ENCODE measurements around the gene FLNB.

Gene FLNB

GRCh38 chr3:58178528-58179234 lies 170.5 kb downstream of the FLNB start:
- no peak for TF ChIP-seq CTCF (IDR thresholded peaks at IDR 0.05; ENCODE audit: low read depth, low read length, missing control alignments)
- no peak for DNase-seq (ENCODE audit: extremely low read depth, low read depth)
- H3K4me3 ChIP-seq (replicated peaks; ENCODE audit: low read depth, low read length) = no peak overlapping the region

DNA sequence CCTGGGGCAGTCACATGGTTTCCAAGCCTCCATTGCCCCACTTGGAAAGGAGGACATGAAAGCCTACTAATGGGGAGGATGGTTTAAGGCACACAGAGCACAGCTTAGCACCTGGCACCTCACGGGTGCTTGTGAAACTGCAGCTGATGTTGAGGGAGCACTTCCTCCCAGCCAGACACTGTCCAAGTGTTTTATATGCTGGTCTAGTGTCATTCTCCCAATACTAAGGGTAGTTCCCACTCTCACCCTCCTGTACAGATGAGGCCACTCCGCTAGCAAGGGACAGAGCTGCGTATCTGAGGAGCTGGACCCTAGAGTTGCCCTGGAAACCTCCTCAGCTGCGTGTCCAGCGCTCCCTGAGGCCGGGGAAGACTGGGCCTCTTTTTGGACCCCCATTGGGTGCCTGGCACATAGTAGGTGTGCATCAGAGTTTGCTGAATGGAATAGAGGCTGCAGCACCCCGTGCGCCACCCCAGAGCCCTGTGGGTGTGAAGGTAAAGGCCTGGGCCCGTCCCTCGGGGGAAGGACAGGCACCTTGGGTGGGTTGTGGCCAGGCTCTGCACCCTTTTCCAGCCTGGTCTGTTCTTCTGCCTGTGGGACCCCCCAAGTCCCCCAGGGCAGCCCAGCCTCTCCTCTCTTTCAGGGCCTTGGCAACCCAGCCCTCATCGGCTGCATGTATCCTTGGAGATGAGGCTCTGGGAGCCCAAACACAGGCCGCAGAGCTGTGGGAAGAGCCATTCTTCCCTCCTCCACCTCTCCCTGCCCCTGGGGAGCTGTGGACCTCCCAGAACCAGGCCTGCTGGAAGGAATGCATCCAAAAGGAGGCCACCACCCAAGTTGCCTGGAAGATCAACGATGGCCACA lies 171.2 kb downstream of the FLNB start:
- DNase-seq (ENCODE audit: extremely low read depth, low read depth) = no peak
- no peak for TF ChIP-seq CTCF (IDR thresholded peaks at IDR 0.05; ENCODE audit: low read depth, low read length, missing control alignments)
- H3K4me3 ChIP-seq (replicated peaks; ENCODE audit: low read depth, low read length) = no peak overlapping the region

GRCh38 chr3:58180099-58180880 lies 172.1 kb downstream of the FLNB start:
- no peak for DNase-seq (ENCODE audit: extremely low read depth, low read depth)
- no peak overlapping the region for H3K4me3 ChIP-seq (replicated peaks; ENCODE audit: low read depth, low read length)
- TF ChIP-seq CTCF (IDR thresholded peaks at IDR 0.05; ENCODE audit: low read depth, low read length, missing control alignments) = no peak

DNA sequence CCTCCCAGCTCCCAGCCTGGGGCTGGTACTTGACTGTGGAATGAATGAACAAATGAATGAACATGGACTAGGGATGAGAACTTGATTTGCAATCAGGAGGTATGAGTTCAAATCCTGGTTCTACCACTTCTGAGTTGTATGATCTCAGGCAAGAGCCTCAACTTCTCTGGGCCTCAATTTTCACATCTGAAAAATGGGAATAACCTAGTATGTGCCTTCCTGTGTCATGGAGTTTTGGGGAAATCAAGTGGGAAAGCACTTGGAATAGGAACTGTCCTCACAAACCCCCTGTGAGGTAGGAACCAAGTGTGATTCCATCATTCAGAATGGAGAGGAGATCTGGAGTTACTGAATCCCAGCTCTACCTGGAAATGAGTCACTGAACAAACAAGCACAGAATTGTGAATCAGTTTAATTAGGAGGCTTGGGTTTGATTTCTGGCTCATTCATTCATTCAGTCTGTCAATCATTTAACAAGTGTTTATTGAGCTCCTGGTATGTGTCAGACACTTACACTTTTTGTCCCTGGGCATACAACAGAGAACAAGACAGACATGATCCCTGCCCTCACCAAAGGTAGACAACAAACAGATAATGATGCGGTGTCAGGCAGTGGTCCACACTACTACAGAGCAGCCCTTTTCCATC lies 172.8 kb downstream of the FLNB start:
- DNase-seq (ENCODE audit: extremely low read depth, low read depth) = no peak

DNA sequence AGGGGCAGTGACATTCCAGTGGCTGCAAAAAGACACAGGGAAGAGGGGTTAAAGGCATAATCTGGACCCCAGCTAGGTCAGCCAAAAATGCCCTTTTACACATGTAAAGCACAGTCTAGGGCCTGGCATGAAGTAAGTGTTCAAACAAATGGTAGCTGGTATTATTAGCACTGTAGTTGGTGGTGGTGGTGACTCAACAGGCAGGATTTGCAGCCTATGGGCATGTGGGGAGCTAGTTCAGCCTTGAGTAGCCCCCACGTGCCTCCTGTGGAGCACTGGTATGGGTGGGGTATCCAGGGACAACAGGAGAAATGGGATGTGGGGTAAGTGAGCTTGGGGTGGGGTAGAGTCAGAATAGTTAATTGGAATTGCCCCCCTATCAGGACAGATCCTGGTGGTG lies 175.0 kb downstream of the FLNB start:
- no peak overlapping the region for H3K4me3 ChIP-seq (replicated peaks; ENCODE audit: low read depth, low read length)
- TF ChIP-seq CTCF (IDR thresholded peaks at IDR 0.05; ENCODE audit: low read depth, low read length, missing control alignments) = no peak
- DNase-seq (ENCODE audit: extremely low read depth, low read depth) = no peak

More for the DNA sequence above, 172.8 kb downstream of the FLNB start:
- H3K4me3 ChIP-seq (replicated peaks; ENCODE audit: low read depth, low read length) = no peak overlapping the region
- no peak for TF ChIP-seq CTCF (IDR thresholded peaks at IDR 0.05; ENCODE audit: low read depth, low read length, missing control alignments)

DNA sequence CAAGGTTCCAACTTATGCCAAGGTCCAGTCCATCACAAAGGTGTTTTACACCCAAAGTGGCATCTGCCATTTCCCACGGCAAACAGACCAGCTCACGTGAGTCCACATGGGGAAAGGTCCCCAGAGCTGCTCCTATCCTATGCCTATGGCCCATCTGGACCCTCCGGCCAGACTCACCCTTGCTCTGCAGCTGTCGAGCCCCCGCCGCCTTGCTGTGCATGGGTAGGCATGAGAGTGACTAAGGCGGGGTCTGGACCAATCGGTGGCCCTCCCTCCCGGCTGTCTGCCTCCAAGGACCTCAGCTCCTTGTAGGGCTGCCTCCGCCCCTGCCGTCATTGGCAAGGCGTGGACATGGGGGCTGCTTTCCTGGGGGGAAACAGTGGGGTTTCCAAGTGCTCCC lies 175.7 kb downstream of the FLNB start:
- H3K4me3 ChIP-seq (replicated peaks; ENCODE audit: low read depth, low read length) = no peak overlapping the region
- no peak for DNase-seq (ENCODE audit: extremely low read depth, low read depth)
- no peak for TF ChIP-seq CTCF (IDR thresholded peaks at IDR 0.05; ENCODE audit: low read depth, low read length, missing control alignments)

All from HFF-Myc (cell line).